ENCODE results near the gene ZNF652.
"Not testable (repeated sequence)": the region's sequence is repeated elsewhere in the genome, so short reads cannot be mapped to it uniquely, and the experiment has no call there.

ZNF652 gene

DNA sequence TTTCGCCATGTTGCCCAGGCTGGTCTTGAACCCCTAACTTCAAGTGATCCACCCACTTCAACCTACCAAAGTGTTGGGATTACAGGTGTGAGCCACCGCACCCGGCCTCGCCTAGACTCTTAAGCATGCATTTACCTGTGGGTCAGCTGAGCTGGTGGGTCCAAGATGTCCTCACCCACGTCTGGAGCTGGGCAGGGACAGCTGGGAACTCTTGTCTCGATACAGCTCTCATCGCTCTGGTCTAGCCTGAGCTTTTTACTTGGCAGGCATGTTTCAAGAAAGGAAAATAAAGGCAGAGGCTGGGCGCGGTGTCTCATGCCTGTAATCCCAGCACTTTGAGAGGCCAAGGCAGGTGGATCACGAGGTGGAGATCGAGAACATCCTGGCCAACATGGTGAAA is 74.6 kb downstream of the ZNF652 start:
- no peak for DNase-seq (ENCODE audit: low read depth)
- TF ChIP-seq, protein P1, sequence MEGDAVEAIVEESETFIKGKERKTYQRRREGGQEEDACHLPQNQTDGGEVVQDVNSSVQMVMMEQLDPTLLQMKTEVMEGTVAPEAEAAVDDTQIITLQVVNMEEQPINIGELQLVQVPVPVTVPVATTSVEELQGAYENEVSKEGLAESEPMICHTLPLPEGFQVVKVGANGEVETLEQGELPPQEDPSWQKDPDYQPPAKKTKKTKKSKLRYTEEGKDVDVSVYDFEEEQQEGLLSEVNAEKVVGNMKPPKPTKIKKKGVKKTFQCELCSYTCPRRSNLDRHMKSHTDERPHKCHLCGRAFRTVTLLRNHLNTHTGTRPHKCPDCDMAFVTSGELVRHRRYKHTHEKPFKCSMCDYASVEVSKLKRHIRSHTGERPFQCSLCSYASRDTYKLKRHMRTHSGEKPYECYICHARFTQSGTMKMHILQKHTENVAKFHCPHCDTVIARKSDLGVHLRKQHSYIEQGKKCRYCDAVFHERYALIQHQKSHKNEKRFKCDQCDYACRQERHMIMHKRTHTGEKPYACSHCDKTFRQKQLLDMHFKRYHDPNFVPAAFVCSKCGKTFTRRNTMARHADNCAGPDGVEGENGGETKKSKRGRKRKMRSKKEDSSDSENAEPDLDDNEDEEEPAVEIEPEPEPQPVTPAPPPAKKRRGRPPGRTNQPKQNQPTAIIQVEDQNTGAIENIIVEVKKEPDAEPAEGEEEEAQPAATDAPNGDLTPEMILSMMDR (IDR thresholded peaks at IDR 0.05; ENCODE audit: low read depth, low read length, missing control alignments), result no peak
- H3K4me3 ChIP-seq (ENCODE audit: low read depth, low read length), result no peak overlapping the region

DNA sequence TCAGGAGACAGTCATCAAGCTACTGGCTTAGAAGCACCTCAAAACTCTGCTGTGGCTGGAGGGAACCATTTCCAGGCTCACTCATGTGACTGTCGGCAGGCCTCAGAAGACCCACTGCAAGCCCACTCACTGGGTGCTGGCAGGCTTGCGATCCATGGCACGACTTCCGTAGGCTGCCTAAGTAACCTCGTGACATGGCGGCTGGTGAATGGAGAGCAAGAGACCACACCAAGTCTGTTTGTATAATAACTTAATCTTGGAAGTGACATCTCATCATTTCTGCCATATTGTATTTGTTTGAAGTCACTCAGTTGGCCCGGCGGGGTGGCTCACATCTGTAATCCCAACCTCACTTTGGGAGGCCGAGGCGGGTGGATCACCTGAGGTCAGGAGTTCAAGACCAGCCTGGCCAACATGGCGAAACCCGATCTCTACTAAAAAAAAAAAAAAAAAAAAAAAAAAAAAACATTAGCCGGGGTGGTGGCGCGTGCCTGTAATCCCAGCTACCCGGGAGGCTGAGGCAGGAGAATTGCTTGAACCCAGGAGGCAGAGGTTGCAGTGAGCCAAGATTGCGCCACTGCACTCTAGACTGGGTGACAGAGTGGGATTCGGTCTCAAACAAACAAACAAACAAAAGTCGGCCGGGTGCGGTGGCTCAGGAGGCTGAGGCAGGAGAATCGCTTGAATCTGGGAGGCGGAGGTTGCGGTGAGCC is 75.6 kb downstream of the ZNF652 start:
- H3K4me3 ChIP-seq (ENCODE audit: low read depth, low read length); DNase-seq (ENCODE audit: low read depth): not testable (repeated sequence)

- no peak for DNase-seq (ENCODE audit: low read depth)
- H3K4me3 ChIP-seq (ENCODE audit: low read depth, low read length), result no peak overlapping the region
- TF ChIP-seq, protein P1 (IDR thresholded peaks at IDR 0.05; ENCODE audit: low read depth, low read length, missing control alignments), result no peak
Measured at GRCh38 chr17:49285716-49286115, 76.3 kb downstream of the ZNF652 start.

DNA sequence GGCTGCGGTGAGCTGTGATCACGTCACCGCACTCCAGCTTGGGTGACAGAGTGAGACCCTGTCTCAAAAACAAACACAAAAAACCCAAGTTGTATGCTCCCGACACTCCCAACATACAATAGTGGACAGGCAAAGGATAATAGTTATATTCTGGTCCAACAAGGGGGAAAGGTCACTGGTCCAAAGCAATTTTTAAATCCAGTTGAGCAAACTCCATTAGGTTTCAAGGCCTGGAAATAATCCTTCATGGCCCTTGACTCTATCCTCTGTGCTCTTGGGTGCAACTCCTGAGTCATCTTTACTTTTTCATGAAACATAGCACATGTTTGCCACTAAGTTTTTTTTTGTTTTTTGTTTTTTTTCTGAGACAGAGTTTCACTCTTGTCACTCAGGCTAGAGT is 81.1 kb downstream of the ZNF652 start:
- TF ChIP-seq, protein P1 (IDR thresholded peaks at IDR 0.05; ENCODE audit: low read depth, low read length, missing control alignments), result no peak
- H3K4me3 ChIP-seq (ENCODE audit: low read depth, low read length), result no peak overlapping the region
- no peak for DNase-seq (ENCODE audit: low read depth)

- DNase-seq (ENCODE audit: low read depth), result no peak
- H3K4me3 ChIP-seq (ENCODE audit: low read depth, low read length), result no peak overlapping the region
- TF ChIP-seq, protein P1 (IDR thresholded peaks at IDR 0.05; ENCODE audit: low read depth, low read length, missing control alignments), result no peak
Measured at GRCh38 chr17:49280061-49280460, 82.0 kb downstream of the ZNF652 start.

GRCh38 chr17:49279263-49280015 is 82.6 kb downstream of the ZNF652 start:
- H3K4me3 ChIP-seq (ENCODE audit: low read depth, low read length); DNase-seq (ENCODE audit: low read depth): not testable (repeated sequence)

- no peak overlapping the region for H3K4me3 ChIP-seq (ENCODE audit: low read depth, low read length)
- DNase-seq (ENCODE audit: low read depth), result no peak
- TF ChIP-seq, protein P1 (IDR thresholded peaks at IDR 0.05; ENCODE audit: low read depth, low read length, missing control alignments), result no peak
Measured at GRCh38 chr17:49278076-49278475, 84.0 kb downstream of the ZNF652 start.

DNA sequence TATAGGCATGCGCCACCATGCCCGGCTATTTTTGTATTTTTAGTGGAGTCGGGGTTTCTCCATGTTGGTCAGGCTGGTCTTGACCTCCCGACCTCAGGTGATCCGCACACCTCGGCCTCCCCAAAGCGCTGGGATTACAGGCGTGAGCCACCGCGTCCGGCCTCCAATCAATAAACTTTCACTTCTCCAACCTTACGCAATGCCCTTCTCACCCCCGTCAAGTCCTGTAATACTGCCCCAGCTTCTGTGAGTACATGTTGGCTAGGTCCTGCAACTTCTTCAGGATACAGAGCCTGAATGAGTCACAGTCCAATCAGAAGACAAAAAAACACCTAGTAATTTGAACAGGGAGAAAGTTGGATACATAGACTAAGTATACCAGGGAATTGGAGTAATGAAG is 84.4 kb downstream of the ZNF652 start:
- TF ChIP-seq, protein P1 (IDR thresholded peaks at IDR 0.05; ENCODE audit: low read depth, low read length, missing control alignments), result no peak
- no peak for DNase-seq (ENCODE audit: low read depth)
- no peak overlapping the region for H3K4me3 ChIP-seq (ENCODE audit: low read depth, low read length)

- DNase-seq (ENCODE audit: low read depth); H3K4me3 ChIP-seq (ENCODE audit: low read depth, low read length): not testable (repeated sequence)
Measured at GRCh38 chr17:49275981-49276380, 86.1 kb downstream of the ZNF652 start.

All from GM12864 (cell line).